22Rv1 (cell line): Measurements from ENCODE around the gene USP34.
A peak's percentile ranks its signal among the peaks of the same experiment; 100 is the strongest.
"Not testable (repeated sequence)": the region's sequence is repeated elsewhere in the genome, so short reads cannot be mapped to it uniquely, and the experiment has no call there.

Experiments
- H3K27ac ChIP-seq: fragments of 450-650 bp; 2 replicates; pipeline ENCODE4 v1.5.1; 2017
- ZFX ChIP-seq: fragments of 450-650 bp; IDR thresholded peaks from 2 replicates; pipeline ENCODE4 v1.6.1; 2017; ENCODE audit warnings: antibody characterized with exemption, borderline replicate concordance
- TF ChIP-seq, protein P1 (sequence below): fragments of 450-650 bp; IDR thresholded peaks from 2 replicates; pipeline ENCODE4 v1.5.1; 2017; ENCODE audit warnings: mild to moderate bottlenecking

USP34 gene

GRCh38 chr2:61470122-61470951, 550 bp downstream of the USP34 start:
- no peak for TF ChIP-seq ZFX
- TF ChIP-seq, protein P1, sequence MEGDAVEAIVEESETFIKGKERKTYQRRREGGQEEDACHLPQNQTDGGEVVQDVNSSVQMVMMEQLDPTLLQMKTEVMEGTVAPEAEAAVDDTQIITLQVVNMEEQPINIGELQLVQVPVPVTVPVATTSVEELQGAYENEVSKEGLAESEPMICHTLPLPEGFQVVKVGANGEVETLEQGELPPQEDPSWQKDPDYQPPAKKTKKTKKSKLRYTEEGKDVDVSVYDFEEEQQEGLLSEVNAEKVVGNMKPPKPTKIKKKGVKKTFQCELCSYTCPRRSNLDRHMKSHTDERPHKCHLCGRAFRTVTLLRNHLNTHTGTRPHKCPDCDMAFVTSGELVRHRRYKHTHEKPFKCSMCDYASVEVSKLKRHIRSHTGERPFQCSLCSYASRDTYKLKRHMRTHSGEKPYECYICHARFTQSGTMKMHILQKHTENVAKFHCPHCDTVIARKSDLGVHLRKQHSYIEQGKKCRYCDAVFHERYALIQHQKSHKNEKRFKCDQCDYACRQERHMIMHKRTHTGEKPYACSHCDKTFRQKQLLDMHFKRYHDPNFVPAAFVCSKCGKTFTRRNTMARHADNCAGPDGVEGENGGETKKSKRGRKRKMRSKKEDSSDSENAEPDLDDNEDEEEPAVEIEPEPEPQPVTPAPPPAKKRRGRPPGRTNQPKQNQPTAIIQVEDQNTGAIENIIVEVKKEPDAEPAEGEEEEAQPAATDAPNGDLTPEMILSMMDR, result no peak

GRCh38 chr2:61469424-61470121, 1.3 kb downstream of the USP34 start:
- peak overlapping the region; percentile 91 for H3K27ac ChIP-seq
- TF ChIP-seq, protein P1, result no peak
- no peak for TF ChIP-seq ZFX

More at GRCh38 chr2:61470122-61470951, 550 bp downstream of the USP34 start:
- peak overlapping the region; percentile 91 for H3K27ac ChIP-seq

DNA sequence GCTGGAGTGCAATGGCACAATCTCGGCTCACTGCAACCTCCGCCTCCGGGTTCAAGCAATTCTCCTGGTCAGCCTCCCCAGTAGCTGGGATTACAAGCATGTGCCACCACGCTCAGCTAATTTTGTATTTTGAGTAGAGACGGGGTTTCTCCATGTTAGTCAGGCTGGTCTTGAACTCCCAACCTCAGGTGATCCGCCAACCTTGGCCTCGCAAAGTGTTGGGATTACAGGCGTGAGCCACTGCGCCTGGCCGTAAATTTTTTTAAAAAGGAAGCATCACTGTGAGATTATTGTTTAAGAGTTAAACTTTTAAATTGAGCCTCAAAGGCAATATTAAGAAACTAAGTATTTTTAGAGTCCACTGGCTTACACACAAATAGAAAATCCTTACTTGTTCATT, 2.7 kb downstream of the USP34 start:
- not testable (repeated sequence) for H3K27ac ChIP-seq

GRCh38 chr2:61465045-61465444, 5.8 kb downstream of the USP34 start:
- H3K27ac ChIP-seq, result no peak overlapping the region
- no peak for TF ChIP-seq ZFX
- TF ChIP-seq, protein P1, result no peak

- no peak overlapping the region for H3K27ac ChIP-seq
- no peak for TF ChIP-seq ZFX
These were observed 7.0 kb downstream of the USP34 start for GRCh38 chr2:61463769-61464475.

DNA sequence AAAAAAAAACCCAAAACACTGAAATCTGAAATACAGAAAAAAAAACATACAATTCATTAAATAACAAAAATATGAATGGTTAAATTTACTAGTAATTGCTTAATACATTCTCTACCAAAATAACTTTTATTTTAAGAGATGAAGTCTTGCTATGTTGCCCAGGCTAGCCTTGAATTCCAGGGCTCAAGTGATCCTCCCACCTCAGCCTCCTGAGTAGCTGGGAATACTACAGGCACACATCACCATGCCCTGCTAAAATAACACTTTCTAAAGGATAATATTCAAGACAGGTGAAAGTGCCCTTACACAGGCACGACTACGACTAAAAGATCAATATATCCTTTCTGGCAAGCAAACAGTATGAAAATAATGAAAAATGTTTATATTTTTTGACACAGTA, 9.5 kb downstream of the USP34 start:
- H3K27ac ChIP-seq, result no peak overlapping the region
- TF ChIP-seq, protein P1, result no peak
- no peak for TF ChIP-seq ZFX

- TF ChIP-seq, protein P1, result no peak
- no peak for TF ChIP-seq ZFX
- H3K27ac ChIP-seq, result no peak overlapping the region
These were observed 10.7 kb downstream of the USP34 start for GRCh38 chr2:61460163-61460562.
